IPS DF 4.7 (cell line): ENCODE results near the gene CABP2.

Experiments
- DNase-seq: peaks from one replicate; pipeline ENCODE4 v3.0.0-alpha.2; 2013; ENCODE audit warnings: low spot score; ENCODE audit errors: extremely low read depth

The CABP2 gene

DNA sequence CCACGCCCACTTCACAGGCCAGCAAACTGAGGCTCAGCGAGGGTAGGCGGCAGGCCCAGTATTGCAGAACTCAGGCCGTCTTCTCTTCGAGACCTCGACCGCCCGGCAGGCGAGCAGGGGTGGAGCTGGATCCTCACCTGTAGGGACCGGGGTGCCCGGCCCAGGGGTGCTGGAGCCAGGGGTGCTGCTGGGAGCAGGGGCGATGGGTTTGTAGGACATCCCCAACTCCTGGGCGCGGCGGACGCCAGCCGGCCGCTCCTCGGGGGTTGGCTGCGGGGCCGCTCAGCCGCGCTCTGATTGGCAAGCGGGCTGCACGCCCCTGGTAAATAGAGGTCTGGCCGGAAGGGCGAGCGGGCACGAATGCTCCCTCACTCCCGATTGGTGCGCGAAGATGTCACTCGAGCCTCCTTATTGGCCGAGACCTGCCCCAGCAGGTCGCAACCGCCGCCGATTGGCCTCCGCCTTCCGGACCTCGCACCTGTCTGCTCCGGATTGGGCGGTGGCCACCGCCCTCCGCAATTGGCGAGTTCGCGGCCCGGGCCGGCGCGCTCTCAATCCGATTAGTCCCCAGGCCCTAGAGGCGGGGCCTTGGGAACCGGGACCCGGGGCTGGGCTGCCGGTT, 15.3 kb downstream of the CABP2 start, which contains the start of gene CDK2AP2:
CDK2AP2 (minus strand) TSS at position 299 of the 622 bp plus-strand sequence; CDS start at position 219, 80 bp downstream.
- peak; percentile 97 for DNase-seq

DNA sequence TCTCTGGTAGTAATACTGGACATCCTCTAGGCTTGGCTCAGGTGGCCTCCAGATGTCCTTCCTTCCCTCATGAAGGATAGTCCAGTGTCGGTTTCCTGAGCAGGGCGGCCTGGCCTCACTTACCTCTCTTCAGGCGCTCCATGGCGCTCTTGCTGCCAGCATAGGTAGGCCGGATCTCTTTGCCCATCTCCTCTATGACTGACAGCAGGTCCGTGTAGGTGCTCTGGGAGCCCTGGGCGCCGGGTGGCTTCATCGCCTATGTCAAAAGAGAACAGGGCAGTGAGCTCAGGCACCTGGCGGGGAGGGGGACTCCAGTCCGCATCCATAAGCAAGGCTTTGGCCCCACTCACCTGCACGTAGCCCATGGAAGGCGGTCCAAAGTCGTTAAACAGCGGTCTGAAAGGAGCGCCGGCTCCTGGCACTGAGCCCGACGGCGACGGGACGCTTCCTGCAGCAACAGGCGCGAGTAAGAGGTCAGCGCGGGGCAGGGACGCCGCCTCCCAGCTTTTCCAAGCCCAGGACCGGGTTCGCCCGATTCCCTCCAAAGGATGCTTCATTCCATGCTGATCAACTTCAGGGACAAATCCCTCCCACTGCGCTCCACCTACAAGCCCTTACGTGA, 15.9 kb downstream of the CABP2 start:
- no peak for DNase-seq

DNA sequence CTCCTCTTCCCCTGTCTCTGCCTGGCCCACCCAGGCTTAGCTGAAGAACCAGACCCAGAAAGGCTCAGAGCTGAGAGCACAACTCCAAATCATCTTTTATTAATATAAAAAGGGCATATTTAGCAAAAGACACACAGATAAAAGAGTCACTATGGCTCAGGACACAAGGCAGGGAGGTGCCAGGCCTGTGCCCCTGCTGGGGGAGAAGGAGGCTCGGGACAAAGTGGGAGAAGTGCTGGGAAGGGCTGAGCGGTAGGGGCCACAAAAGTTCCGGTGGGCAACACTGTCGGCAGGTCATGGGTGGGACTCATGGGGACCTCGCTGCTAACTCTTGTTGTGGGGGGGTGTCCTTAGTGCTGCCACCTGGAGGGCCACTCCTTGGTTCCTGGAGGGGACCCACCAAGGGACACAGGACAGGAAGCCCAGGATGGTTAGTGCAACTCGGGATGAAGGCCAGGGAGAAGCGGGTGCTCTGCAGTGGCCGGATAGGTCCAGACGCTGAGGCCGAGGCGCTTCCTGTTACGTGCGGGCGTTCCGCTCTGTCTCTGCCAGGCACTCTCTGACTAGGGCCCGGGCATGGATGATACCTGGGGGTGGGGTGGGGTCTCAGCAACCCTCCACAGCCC, 16.7 kb downstream of the CABP2 start:
- no peak for DNase-seq

DNA sequence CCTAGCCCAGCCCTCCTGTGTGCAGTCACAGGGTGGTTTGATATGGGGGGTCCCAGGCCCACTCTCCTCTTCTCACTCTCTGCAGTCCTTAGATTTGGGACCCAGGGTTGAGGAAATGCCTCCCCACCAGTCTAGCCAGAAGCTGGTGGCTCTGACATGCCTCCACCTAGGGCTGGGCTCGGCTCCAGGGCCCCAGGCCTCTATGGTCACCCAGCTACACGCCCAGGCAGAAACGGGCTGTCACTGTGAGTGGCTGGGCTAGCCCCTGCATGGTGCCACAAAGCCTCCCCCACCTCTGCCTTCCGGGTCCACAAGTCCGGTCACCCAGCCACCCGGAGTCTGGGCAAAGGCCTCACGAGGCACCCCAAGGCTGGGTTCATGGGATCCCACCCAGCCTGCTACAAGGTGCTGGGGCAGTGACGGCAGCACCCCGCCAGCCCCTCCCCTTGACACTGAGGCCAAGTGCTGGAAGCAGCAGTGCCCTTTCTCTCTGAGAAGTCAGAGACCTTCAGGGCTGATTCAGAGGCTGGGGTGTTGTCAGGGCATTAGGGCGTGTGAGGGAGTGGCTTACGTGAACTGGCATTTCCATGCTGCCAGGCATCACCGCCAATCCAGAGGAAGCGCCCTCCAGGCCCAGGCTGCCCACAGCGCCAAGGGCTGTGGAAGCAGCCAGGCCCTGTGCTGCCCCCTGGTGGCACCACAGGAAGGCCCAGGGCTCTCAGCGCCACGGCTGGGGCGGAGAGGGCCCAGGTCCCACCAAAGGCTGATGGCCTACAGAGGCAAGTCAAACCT, 17.4 kb downstream of the CABP2 start:
- no peak for DNase-seq

DNA sequence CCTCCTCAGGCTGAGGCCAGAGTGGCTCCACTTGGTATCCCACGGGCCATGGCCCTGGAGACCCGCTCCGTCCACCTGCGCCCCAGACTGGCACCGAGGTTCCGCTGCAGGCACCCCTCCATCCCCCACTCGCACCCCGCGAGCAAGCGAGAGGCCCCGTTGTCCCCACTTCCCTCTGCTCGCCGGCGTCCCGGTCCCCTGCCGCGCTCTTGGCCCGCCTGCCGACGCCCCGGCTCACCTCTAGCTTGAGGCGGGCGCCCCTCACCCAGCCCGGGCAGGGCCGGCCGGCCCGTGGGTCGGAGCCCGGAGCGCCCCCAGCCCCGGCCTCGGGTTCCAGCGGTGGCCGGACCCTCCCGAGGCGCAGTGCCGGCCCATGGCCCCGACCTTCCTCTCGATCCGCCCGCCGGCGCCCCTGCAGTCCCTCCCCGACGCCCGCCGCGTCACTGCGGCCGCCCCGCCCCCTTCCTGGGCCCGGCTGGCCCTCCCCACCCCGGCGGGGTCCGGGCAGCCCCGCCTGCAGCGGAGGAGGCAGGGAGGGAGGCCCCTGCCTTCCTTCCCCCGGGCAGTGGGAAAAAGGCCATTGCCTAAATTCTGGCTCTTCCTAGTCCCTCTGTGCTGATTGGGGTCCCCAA, 18.2 kb downstream of the CABP2 start, which contains the start of gene PITPNM1:
PITPNM1 (minus strand) TSS at position 414 of the 632 bp plus-strand sequence. CDS start 1,183 bp downstream, outside the sequence.
- no peak for DNase-seq

DNA sequence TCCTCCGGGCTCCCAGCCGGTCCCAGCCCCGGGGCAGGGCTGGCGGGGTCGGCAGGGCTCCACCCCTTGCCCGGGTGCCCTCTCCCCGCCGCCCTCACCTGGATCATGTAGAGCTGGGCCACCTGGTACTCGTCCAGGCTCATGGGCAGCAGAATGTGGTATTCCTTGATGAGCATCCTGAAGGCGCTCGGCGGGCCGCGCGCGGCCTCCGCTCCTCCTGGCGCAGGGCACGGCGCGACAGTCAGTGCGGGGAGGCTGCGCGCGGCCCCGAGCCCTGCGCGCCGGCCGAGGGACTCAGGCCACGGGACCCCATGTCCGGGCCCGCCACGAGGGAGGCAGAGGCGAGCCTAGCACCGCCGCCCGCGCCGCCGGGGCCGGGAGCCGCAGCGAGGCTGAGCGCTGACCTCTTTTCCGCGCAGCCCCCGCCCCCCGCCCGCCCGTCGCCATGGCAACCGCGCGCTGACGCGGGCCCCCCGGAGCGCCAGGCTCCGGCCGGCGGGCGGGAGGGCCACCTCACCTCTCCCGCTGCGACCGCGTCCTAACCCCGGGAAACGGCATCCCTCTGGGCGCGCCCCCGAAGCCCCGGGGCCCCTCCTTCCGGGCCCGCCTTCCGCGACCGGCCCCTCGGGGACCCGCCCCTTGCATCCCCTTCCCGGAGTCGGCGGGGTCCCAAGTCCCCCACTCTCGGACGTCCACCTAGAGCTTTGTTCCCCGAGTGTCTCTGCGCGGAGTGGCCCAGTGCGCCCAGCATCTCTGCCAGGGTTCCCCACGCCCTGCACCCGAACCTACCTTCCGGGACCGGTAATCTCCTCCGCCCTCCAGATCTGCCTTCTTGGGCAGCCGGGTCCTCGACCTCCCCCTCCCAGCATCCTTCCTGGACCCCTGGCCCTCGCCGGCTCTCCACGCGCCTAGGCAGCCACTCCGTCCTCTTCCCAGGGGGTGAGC, 19.0 kb downstream of the CABP2 start:
- no peak for DNase-seq

DNA sequence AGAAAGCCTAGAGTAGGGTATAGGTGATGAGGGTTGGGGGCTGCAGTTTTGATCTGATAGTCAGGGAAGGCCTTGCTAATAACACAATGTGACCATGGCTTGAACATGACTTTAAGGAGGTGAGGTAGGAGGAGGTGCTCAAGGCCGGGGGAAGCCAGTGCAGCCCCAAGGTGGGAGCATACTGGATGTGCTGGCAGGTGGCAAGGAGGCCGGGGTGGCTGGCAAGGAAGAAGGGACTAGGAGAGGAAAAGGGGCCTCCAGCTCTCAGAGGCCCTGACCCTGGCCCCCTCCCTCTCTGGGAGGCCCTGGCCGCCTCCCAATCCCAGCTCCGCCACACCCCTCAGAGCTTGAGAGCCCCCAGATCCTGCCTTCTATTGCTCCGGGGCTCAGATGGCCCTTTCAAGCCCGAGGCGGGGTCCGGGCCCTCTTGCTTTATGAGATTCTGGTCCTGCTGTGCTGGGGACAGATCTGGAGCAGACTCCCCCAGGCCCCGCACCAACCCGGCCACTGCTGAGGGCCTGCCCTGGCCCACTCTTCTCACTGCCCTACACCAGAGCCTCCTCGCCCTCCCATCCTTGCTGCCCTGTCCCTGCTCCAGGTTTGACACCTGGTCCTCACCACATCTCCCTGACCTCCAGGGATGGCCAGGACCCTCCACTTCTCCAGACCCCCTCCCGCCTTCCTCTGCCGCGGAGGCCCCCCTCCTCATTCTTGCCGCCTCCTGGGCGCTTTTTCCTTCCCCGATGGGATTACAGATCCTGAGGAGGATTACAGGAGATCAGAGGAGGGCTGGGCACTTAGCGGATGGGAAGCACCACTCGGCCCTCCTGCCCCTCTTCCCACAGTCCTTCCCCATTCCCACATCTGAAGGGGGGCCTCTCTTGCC, 19.9 kb downstream of the CABP2 start:
- DNase-seq: no peak

DNA sequence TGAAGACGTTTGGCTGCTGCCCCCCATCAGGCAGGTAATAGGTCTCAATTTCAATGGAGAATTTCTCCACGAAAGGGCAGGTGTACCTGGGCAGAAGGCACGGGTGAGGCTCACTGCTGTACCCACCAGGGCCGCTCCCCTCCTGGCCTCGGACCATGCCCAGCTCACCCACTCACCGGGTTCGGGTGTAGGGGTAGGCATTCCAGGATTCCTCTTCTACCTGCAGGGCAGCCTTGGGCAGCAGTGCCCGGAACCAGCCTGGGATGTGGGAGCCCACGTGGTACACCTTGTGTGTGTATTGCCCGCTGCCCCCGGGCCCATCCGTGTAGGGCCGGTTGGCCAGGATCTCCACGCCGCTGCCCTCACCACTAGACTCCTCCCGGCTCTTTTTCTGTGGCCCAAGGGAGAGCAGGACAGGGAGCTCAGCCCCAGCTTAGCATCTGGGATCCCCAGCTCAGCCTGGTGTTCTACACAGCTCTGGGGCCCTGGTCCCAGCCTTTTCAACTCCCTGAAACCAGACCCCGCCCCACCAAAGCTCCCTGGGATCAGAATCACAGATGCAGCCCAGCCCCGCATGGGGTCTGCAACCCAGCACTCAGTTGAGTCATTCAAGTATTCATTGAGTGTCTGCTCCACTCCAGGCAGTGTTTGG, 20.8 kb downstream of the CABP2 start:
- no peak for DNase-seq

DNA sequence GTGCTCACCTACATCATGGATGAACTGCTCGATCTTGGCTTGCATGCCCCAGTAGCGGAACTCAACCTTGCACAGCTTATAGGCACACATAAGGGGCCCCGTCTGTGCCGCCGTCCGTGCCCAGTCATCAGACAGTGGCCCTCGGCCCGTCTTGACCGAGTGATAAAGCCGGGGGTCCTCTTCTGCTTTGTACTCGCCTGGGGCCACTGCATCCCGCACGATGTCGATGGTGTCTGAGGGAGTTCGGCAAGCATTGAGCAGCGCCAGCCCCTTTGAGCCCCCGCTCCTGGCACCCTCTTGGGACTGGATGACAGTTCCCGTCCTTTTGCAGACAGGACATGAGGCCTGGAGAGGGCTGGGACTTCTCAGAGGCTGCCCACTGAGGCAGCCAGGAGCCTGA, 21.4 kb downstream of the CABP2 start:
- DNase-seq: no peak

DNA sequence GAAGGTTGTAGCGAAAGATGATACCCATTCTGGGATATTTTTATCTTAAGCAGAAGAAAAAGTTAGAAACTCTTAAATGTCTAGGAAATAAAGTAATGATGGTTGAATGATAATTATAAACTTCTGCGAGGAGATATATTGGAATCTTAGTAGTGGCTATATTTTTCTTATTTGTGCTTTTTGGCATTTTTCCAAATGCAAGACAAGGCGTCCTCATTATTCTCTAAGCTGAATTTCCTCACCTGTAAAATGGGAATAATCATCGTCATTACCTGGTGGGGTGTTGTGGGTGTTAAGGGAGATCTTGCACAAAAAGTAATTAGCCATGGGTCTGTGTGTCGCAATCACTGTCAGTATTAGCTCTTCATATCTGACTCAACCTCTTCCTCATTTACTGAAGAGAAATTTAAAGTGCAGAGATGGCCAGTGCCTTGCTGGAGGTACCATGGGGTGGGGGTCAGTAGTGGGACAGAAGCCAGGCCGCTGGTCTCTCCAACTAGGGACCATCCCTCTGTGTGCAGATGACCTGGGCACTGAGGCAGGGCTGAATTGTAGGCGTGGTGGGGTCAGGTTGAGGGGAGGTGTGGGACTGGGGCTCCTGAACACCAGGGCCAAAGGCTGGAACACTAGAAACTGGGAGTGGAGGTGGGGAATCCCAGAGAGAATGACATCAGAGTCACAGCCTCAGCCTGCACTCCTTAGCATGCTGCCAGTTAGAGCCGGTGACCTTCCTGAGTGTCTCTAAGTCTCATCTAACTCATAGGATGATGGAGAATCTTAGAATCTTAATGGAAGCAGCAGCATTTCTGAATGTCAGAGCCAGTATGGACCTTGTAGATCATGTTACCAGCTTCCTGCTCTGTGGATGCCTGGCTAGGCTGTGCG, 22.2 kb downstream of the CABP2 start:
- no peak for DNase-seq

DNA sequence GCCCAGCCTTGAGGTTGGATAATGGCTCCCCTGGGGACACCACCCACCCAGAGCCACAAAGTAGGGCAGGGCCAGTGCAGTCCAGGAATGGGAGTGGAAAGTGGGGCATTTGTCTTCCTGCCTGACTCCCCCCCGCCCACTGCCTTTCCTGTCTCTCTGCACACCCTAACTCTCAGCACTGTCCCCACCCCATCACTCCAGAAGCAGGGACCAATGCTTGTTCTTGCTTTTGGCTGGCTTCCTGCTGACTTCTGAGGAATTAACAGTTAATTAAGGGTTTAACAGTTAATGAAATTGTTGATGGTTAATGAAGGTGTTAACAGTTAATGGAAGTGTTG, 22.8 kb downstream of the CABP2 start:
- no peak for DNase-seq

DNA sequence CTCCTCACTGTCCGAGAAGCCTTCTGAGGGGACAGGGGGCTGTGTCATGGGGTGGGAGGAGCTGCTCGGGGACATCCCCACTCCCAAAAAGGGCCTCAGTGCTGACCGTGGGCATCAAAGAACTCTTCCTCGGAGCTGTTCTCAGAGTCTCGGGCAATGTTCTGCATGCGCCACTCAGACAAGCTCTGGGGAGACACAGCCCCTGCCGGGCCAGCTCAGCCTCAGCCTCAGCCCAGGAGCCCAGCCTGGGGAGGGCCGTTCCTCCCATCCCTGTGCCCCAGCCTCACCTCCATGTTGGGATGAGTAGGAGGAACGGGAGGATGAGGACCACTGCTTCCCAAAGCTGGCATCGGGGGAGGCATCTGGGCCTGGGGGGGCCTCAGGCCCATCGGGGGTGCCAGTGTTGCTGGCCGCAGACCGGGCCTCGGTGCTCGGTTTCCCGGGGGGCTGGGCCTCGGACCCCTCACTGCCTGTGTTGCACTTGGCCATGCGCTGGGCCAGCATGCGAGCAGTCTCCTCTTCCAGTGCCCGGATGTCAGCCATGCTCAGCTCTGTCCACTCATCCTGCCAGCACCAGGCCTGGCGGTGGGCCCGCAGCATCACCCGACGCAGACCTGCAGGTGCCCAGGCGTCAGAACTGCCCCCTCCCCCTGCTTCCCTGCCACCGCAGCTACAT, 23.3 kb downstream of the CABP2 start:
- DNase-seq: no peak

DNA sequence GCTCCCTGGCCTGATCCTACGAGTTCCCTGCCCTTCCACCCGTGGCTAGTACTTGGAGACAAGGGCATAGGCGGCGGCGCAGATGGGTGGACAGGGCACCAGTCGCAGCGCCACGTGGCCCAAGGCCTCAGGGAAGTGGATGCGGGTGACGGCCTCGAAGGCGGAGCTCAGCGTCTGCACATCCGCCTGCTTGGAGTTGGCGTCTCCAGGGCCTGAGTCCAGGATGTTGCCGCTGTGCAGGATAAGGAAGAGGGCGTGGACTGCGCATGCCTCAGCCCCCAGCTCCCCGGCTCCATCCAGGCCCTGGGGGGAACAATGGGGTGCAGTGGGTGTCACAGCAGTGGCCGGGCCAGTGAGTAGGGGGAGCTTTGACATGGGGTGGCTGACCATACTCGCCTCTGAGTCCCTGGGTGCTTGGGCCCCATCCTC, 24.7 kb downstream of the CABP2 start:
- no peak for DNase-seq

DNA sequence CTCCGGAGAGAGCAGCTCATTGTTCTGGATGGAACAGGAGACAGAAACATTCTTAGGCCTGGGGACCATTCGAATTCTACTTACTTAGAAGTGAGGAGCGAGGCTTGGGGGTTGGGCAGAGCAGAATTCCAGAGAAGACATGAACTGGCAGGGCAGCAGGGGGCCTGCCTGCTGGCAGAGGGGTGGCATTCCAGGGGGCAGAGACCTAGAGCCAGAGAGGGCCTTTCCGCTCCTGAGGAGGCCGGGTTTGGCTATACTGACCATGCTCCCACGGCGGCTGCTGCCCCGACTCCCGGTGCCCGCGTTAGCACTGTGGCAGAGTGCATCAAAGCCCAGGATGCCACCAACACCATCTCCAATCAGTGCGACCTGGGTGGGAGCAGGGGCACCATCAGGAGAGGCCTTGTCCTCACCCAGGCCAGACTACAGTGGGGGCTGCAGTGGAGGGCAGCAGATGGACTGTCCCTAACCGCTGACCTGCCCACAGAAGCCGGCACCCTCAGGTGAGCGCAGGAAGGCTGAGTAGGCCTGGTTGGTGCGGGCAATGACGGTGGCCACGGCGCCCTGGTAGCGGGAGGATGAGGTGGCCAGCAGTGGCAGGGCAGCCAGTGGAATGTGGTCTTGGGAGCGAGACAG, 25.5 kb downstream of the CABP2 start:
- no peak for DNase-seq

DNA sequence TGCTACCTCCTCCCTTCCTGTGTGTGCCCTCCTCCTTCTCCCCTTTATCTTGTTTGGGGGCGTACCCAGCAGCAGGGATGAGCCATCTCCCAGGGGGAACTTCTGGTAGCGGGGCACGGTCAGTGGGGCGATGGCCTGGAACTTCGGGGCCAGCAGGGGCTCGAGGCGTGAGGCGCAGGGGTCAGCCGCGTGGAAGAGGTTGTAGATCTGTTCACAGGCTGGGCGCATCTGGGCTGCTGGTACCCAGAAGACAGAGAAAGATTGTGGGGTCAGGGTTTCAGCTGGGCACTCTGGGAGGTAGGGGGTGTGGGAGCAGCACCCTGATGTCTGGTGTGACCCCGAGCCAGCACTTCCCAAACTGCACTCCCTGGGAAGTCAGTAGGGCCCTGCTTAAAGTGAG, 27.1 kb downstream of the CABP2 start:
- DNase-seq: no peak

DNA sequence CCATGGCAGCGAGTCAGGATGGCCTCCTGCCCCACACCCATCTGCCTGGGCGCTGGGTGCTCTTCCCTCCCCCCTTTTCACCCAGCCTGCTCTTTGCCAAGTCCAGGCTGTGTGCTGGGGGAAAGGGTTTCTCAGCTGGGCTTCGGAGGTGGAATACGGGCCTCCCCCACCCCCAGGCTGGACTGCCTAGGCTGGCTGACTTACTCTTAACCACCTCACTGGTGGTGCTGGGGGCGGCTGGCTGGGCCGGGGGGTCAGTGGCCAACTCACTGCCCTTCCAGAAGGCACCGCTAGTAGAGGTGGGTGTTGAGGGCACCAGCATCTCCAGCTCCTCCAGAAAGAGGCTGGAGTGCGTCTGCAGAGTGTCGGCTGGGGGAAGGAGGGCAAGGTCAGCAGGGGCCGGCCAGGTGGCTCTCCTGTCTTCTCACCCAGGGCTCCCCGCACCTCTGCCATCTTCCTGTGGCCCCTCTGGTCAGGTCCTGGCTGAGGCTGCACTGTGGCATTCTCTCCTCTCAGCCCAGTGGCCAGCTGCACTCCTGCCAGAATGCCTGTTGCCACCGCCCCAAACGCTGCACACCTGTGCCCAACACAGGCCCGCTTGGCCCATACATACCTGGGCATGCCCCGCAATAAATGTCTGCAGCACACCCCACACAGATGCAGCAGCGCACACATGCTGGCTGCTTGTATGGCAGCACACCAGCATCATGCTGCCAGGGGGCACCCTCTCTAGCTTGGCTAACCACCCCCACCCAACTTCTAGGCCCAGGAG, 27.8 kb downstream of the CABP2 start:
- DNase-seq: no peak
